Measurements from ENCODE around the gene FGD3.

The FGD3 gene

DNA sequence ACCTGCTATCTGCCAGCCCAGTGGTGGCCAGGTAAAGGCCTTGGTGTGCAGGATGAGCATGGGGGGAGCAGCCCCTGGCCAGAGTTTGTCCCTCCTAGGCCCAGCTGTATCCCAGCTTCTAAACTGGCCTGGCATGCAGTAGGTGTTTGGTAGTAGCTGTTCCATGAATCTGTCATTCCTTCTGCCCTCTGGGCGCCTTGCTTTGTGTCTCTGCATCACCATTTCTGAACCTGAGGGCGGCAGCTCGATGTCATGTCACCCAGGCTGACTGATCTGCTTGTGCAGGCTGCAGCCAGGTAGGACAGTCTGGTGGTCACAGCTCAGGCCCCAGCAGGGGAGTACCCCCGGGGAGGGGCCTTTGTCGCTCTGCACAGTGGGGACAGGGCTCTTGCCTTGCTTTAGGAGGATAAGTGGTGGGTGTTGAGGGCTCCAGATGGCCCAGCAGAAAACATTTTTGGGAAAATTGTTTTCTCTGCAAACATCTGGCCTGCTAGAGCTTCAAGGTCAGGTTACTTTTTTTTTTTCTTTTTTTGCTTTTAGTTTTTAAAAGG lies 106.5 kb downstream of the FGD3 start:
- TF ChIP-seq, protein P1, sequence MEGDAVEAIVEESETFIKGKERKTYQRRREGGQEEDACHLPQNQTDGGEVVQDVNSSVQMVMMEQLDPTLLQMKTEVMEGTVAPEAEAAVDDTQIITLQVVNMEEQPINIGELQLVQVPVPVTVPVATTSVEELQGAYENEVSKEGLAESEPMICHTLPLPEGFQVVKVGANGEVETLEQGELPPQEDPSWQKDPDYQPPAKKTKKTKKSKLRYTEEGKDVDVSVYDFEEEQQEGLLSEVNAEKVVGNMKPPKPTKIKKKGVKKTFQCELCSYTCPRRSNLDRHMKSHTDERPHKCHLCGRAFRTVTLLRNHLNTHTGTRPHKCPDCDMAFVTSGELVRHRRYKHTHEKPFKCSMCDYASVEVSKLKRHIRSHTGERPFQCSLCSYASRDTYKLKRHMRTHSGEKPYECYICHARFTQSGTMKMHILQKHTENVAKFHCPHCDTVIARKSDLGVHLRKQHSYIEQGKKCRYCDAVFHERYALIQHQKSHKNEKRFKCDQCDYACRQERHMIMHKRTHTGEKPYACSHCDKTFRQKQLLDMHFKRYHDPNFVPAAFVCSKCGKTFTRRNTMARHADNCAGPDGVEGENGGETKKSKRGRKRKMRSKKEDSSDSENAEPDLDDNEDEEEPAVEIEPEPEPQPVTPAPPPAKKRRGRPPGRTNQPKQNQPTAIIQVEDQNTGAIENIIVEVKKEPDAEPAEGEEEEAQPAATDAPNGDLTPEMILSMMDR (conservative IDR thresholded peaks at IDR 0.05; ENCODE audit: low read depth, low read length): no peak
- no peak for DNase-seq (ENCODE audit: low read depth)

DNA sequence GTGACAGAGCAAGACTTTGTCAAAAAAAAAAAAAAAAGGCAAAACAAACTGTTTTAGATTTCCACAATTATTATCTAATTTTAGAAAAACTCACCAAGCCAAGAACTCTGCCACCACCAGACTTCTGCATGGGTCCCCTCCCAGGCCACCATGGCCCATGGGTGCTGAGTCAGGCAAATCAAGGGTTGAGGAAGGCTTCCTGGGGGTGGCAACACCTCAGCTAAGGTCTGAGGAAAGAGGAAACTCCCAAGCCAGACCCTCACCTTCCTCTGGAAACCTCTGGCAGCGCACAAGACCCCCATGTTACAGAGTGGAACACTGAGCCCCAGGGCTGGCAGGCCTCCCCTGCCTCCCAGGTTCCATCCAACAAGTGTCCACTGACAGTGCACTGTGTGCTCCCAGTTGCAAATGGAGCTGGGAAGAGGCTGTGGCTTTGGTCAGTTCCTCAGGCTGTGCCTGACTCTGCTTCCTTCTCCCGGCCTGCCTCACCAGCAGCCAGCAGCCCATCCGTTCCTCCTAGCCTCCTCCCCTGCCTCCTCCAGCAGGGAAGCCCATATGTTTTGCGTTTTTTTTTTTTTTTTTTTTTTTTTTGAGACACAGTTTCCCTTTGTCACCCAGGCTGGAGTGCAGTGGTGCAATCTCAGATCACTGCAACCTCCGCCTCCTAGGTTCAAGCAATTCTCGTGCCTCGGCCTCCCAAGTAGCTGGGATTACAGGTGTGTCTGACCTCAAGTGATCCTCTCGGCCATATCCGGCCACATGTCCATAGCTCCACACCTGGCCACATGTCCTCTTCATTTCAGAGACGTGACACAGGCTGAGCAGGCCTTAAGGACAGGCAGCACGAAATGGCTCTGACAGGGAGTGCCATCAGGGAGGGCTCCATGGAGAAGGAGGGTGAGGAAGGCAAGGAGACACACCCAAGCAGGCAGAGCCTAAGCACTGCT lies 107.7 kb downstream of the FGD3 start:
- DNase-seq (ENCODE audit: low read depth): no peak
- H3K4me3 ChIP-seq (ENCODE audit: low read length): no peak overlapping the region
- TF ChIP-seq, protein P1 (conservative IDR thresholded peaks at IDR 0.05; ENCODE audit: low read depth, low read length): no peak

More for the DNA sequence above, 106.5 kb downstream of the FGD3 start:
- no peak overlapping the region for H3K4me3 ChIP-seq (ENCODE audit: low read length)

DNA sequence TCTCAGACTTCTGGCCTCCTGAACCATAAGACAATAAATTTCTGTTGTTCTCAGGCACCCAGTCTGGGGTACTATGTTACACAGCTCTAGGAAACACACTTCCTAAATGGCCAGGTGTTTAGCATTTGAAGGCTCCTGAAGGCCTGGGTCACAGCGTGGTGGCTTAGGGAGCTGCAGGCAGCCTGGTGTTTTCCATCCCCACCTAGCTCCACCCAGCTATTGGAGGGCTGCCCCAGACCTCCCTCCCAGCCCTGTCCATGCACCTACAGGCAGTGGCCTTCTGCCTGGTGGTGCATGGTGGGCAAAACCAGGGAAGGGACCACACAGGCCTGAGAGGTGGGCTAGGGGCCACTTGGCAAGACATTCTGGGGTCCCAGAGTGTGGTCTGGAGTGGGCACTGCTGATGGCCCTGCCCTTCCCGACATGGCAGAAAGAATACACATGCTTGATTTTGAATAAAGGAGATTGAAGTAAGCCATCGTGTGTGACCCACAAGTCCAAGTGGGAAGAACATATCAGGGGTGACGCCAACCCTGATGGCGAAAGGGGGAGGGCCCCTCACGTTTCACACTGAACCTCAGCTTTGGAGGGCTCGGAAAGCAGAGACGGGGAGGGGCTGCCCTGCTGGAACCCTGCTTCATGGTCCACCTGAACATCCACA lies 109.8 kb downstream of the FGD3 start:
- H3K4me3 ChIP-seq (ENCODE audit: low read length): no peak overlapping the region
- no peak for DNase-seq (ENCODE audit: low read depth)
- TF ChIP-seq, protein P1 (conservative IDR thresholded peaks at IDR 0.05; ENCODE audit: low read depth, low read length): no peak

DNA sequence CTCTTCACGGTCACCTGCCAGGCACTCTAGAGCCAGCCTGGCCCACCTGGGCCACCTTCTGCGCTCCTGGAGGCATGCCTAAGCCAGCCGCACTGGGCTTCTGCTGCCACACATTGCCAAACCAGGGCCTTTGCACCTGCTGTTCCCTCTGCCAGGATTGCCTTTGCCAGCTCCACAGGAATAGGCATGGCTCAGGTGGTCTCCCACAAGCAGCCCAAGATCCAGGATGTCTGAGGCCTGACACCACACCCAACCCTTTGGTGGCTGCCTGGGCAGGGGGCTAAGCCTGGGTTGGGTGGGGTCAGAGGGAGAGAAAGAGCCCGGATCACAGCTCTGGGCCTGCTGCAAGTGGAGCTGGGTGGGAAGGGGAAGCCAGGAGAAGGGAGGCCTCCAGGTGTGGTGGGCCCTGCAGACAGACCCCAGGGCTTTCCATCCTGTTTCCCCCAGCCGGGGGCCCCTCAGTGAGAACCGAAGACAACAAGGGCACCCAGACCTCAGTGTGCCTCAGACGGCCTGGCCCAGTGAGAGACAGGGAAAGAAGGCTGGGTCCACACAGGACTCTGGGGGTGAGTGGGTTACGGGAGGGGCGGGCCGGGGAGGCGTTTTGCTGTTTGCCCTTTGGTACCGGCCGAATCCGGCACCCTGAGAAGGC lies 110.5 kb downstream of the FGD3 start:
- TF ChIP-seq, protein P1 (conservative IDR thresholded peaks at IDR 0.05; ENCODE audit: low read depth, low read length): no peak
- DNase-seq (ENCODE audit: low read depth): no peak
- H3K4me3 ChIP-seq (ENCODE audit: low read length): no peak overlapping the region

DNA sequence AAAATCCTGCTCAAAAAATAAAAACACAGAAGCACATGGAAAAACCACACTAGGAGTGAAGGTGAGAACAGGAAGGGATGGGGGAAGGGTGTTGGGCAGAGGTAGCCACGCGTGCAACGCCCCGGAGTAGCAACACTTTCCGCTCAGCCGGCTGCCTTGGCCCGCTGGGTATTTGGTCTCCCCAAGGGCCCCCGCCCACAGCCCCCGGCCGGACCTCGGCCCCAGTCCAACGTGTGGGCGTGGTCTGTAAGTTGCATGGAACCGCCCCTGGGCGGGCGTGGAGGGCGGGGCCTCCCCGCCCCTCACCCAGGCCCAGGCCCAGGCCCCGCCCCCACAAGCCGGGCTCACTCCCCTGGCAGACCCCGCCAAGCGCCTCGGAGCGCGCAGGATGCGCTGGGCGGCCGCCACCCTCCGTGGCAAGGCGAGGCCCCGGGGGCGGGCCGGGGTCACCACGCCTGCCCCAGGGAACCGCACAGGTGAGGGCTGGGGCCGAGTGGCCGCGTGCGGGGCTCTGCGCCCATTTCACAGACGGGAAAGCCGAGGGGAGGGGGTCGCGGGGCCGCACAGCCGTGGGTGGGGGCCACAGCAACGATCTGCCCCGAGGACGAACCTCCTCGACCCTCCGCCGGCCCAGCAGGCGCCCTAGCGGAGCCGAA lies 111.2 kb downstream of the FGD3 start, which contains the start of gene SUSD3:
Gene SUSD3 (plus strand): TSS at position 347 of the 656 bp plus-strand sequence. CDS start 42 bp downstream, at position 389.
- no peak within 1 kb of the TSS for H3K4me3 ChIP-seq (ENCODE audit: low read length)
- no peak for DNase-seq (ENCODE audit: low read depth)
- TF ChIP-seq, protein P1 (conservative IDR thresholded peaks at IDR 0.05; ENCODE audit: low read depth, low read length): no peak

DNA sequence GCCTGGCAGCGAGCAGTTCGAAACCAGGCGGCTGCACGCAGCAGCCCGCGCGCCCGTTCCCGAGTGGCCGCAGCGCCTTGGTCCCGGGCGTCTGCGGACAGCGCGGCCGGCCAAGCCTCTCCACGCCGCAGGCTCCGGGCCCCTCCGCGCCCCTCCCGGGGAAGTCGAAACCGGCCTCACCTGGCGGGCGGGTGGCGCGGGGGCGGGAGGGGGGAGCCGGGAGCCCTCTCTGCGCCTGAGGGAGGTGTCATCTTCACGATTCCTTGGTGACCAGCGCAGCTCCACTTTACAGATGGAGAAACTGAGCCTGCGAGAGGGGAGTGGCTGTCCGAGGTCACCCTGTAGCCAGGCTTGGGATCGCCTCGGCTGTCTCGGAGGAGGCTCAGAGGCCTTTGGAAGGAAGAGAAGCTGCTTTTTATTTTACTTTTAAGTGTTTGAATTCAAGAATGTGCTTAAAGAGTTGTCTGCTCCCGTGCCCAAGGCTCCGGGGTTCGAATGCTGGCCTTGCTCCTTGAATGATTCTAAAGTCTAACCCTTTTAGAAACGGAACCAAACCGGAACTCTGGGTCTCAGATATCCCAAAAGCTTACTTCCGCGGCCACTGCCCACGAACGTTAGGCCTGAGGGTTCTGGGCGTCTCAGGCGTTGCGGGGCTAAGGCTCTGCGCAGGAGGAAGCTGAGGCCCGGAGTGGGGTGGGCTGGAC lies 111.8 kb downstream of the FGD3 start:
- no peak for DNase-seq (ENCODE audit: low read depth)
- no peak overlapping the region for H3K4me3 ChIP-seq (ENCODE audit: low read length)
- TF ChIP-seq, protein P1 (conservative IDR thresholded peaks at IDR 0.05; ENCODE audit: low read depth, low read length): no peak

Measured in retinal pigment epithelial cell (primary cell).